Activated CD4-positive, alpha-beta T cell treated with anti-CD3 and anti-CD28 coated beads, Interleukin-2, amount 10 ng/mL, durations not matched to agents 24 days and 14 days (primary cell): Measurements from ENCODE around the gene S100A6. TPM values are rescaled to one million over a fixed set of nuclear protein-coding genes. Genes with fewer than 3 reads are reported as not detected.
"Not testable (repeated sequence)": the region's sequence is repeated elsewhere in the genome, so short reads cannot be mapped to it uniquely, and the experiment has no call there.

Source experiments
- DNase-seq: peaks from one replicate; pipeline ENCODE4 v3.0.0; 2022
- H3K27ac Mint-ChIP-seq: one replicate; pipeline ENCODE4 v1.8.0; 2022; ENCODE audit warnings: mild to moderate bottlenecking, mixed read lengths
- H3K27me3 Mint-ChIP-seq: one replicate; pipeline ENCODE4 v1.8.0; 2022; ENCODE audit warnings: mixed read lengths
- H3K36me3 Mint-ChIP-seq: one replicate; pipeline ENCODE4 v1.8.0; 2022; ENCODE audit warnings: low read depth, mild to moderate bottlenecking, mixed read lengths
- H3K4me1 Mint-ChIP-seq: one replicate; pipeline ENCODE4 v1.8.0; 2021; ENCODE audit warnings: mixed read lengths
- H3K4me3 Mint-ChIP-seq: one replicate; pipeline ENCODE4 v1.8.0; 2022; ENCODE audit warnings: mild to moderate bottlenecking, moderate library complexity, mixed read lengths
- H3K9me3 Mint-ChIP-seq: one replicate; pipeline ENCODE4 v1.8.0; 2021; ENCODE audit warnings: mixed read lengths
- intact Hi-C: fragments of 100-400 bp; cut with micrococcal nuclease; formaldehyde crosslinking; loops from one replicate; pipeline ENCODE4 v1.15.1; 2023
- total RNA-seq: library from RNA; stranded (reverse); gene quantifications from 2 replicates; pipeline ENCODE4 v1.2.3, GENCODE V29; 2022

Gene S100A6
- total RNA-seq, 1 donor from 2014 or later, result 166 TPM

- intact Hi-C loops, result loop anchor here (10.0 kb wide), 1 partner anchor 429 kb away; the partner anchor contains the start of genes CREB3L4 and SLC39A1
- Mint-ChIP-seq H3K4me3 (peak overlapping the region; percentile 92), H3K27ac (peak overlapping the region; percentile 98), H3K4me1 (peaks cover 77% of the 10 kb centered on the region), H3K27me3 (no peaks in the 10 kb centered on the region), H3K36me3 (peaks cover 15% of the 10 kb centered on the region), H3K9me3 (no peaks in the 10 kb centered on the region)
- DNase-seq, result peak; percentile 95
Observed at GRCh38 chr1:153536012-153536670, 350 bp upstream of the S100A6 start.

- Mint-ChIP-seq H3K9me3 (no peaks in the 10 kb centered on the region), H3K4me1 (peaks cover 69% of the 10 kb centered on the region), H3K4me3 (peak overlapping the region; percentile 92), H3K36me3 (peaks cover 15% of the 10 kb centered on the region), H3K27ac (peak overlapping the region; percentile 98), H3K27me3 (no peaks in the 10 kb centered on the region)
- intact Hi-C loops, result loop anchor here (1.0 to 10.0 kb wide), 3 partner anchors 10 to 430 kb away; partner anchors contain the start of genes CHTOP, CREB3L4, S100A4 and SLC39A1
- no peak for DNase-seq
Observed at GRCh38 chr1:153534925-153535241, 908 bp downstream of the S100A6 start.

GRCh38 chr1:153534226-153534924 is 1.4 kb downstream of the S100A6 start:
- Mint-ChIP-seq H3K36me3 (peaks cover 17% of the 10 kb centered on the region), H3K4me3 (peak overlapping the region; percentile 92), H3K9me3 (no peaks in the 10 kb centered on the region), H3K27me3 (no peaks in the 10 kb centered on the region), H3K4me1 (peaks cover 63% of the 10 kb centered on the region), H3K27ac (peak overlapping the region; percentile 98)
- intact Hi-C loops, result loop anchor here (5.0 to 10.0 kb wide), 2 partner anchors 98 to 430 kb away; partner anchors contain the start of genes CHTOP, CREB3L4 and SLC39A1
- DNase-seq, result no peak

- Mint-ChIP-seq H3K36me3 (peaks cover 17% of the 10 kb centered on the region), H3K27me3 (no peaks in the 10 kb centered on the region), H3K27ac (peak overlapping the region; percentile 86), H3K9me3 (no peaks in the 10 kb centered on the region), H3K4me1 (peaks cover 65% of the 10 kb centered on the region), H3K4me3 (peak overlapping the region; percentile 92)
- intact Hi-C loops, result loop anchor here (1.0 to 10.0 kb wide), 5 partner anchors 23 to 431 kb away; partner anchors contain the start of genes CHTOP, CREB3L4, S100A14 and SLC39A1
- DNase-seq, result no peak
Observed at GRCh38 chr1:153533689-153534201, 2.0 kb downstream of the S100A6 start.

GRCh38 chr1:153532769-153533599 is 2.8 kb downstream of the S100A6 start:
- Mint-ChIP-seq H3K36me3 (peaks cover 17% of the 10 kb centered on the region), H3K9me3 (no peaks in the 10 kb centered on the region), H3K4me1 (peaks cover 61% of the 10 kb centered on the region), H3K27me3 (no peaks in the 10 kb centered on the region), H3K27ac (peak overlapping the region; percentile 86), H3K4me3 (peak overlapping the region; percentile 92)
- DNase-seq, result peak; percentile 95
- intact Hi-C loops, result loop anchor here (1.0 to 10.0 kb wide), 5 partner anchors 22 to 432 kb away; partner anchors contain the start of genes CHTOP, CREB3L4, S100A14 and SLC39A1

- no peaks in the 10 kb centered on the region for H3K27me3 Mint-ChIP-seq
- intact Hi-C loops, result loop anchor here (2.0 to 10.0 kb wide), 4 partner anchors 21 to 433 kb away; partner anchors contain the start of genes CHTOP, CREB3L4, S100A14 and SLC39A1
- H3K27ac Mint-ChIP-seq, result peak overlapping the region; percentile 86
- peaks cover 17% of the 10 kb centered on the region for H3K36me3 Mint-ChIP-seq
- no peaks in the 10 kb centered on the region for H3K9me3 Mint-ChIP-seq
- DNase-seq, result peak; percentile 77
- H3K4me3 Mint-ChIP-seq, result peak overlapping the region; percentile 92
- H3K4me1 Mint-ChIP-seq, result peaks cover 56% of the 10 kb centered on the region
Observed at GRCh38 chr1:153532181-153532580, 3.6 kb downstream of the S100A6 start.

- intact Hi-C loops, result loop anchor here (2.0 to 10.0 kb wide), 4 partner anchors 21 to 433 kb away; partner anchors contain the start of genes CHTOP, CREB3L4, S100A14 and SLC39A1
- Mint-ChIP-seq H3K27ac (peak overlapping the region; percentile 71), H3K4me3 (no peak overlapping the region), H3K36me3 (peaks cover 17% of the 10 kb centered on the region), H3K27me3 (no peaks in the 10 kb centered on the region), H3K4me1 (peaks cover 52% of the 10 kb centered on the region), H3K9me3 (no peaks in the 10 kb centered on the region)
- no peak for DNase-seq
Observed at GRCh38 chr1:153531638-153532037, 4.2 kb downstream of the S100A6 start.

GRCh38 chr1:153527683-153528040 is 8.1 kb downstream of the S100A6 start:
- Mint-ChIP-seq H3K36me3 (peaks cover 4% of the 10 kb centered on the region), H3K27ac (no peak overlapping the region), H3K27me3 (no peaks in the 10 kb centered on the region), H3K4me1 (peaks cover 22% of the 10 kb centered on the region), H3K9me3 (no peaks in the 10 kb centered on the region), H3K4me3 (no peak overlapping the region)
- no peak for DNase-seq
- intact Hi-C loops, result no loop called here

GRCh38 chr1:153527023-153527682 is 8.6 kb downstream of the S100A6 start:
- peaks cover 19% of the 10 kb centered on the region for H3K4me1 Mint-ChIP-seq
- no peak overlapping the region for H3K4me3 Mint-ChIP-seq
- no peak for DNase-seq
- H3K9me3 Mint-ChIP-seq, result no peaks in the 10 kb centered on the region
- no peaks in the 10 kb centered on the region for H3K27me3 Mint-ChIP-seq
- no peak overlapping the region for H3K27ac Mint-ChIP-seq
- peaks cover 2% of the 10 kb centered on the region for H3K36me3 Mint-ChIP-seq
- intact Hi-C loops, result no loop called here

GRCh38 chr1:153526132-153526543 is 9.7 kb downstream of the S100A6 start:
- no peak for DNase-seq
- intact Hi-C loops, result no loop called here
- H3K36me3 Mint-ChIP-seq, result peaks cover 2% of the 10 kb centered on the region
- peaks cover 9% of the 10 kb centered on the region for H3K4me1 Mint-ChIP-seq
- no peak overlapping the region for H3K4me3 Mint-ChIP-seq
- no peaks in the 10 kb centered on the region for H3K27me3 Mint-ChIP-seq
- no peaks in the 10 kb centered on the region for H3K9me3 Mint-ChIP-seq
- no peak overlapping the region for H3K27ac Mint-ChIP-seq

GRCh38 chr1:153525088-153525728 is 10.6 kb downstream of the S100A6 start:
- H3K4me3 Mint-ChIP-seq, result no peak overlapping the region
- peaks cover 5% of the 10 kb centered on the region for H3K4me1 Mint-ChIP-seq
- intact Hi-C loops, result no loop called here
- no peak overlapping the region for H3K27ac Mint-ChIP-seq
- H3K9me3 Mint-ChIP-seq, result no peaks in the 10 kb centered on the region
- no peaks in the 10 kb centered on the region for H3K27me3 Mint-ChIP-seq
- H3K36me3 Mint-ChIP-seq, result peaks cover 2% of the 10 kb centered on the region
- no peak for DNase-seq

- H3K4me1 Mint-ChIP-seq, DNase-seq, H3K36me3 Mint-ChIP-seq, intact Hi-C loops, H3K27ac Mint-ChIP-seq, H3K4me3 Mint-ChIP-seq, H3K9me3 Mint-ChIP-seq, H3K27me3 Mint-ChIP-seq: not testable (repeated sequence)
Observed at GRCh38 chr1:153522353-153523048, 13.3 kb downstream of the S100A6 start.
